ENCODE measurements around the gene MANF. TPM values are rescaled to one million over a fixed set of nuclear protein-coding genes. Genes with fewer than 3 reads are reported as not detected.

Gene MANF
- total and polyA plus RNA-seq, 9 donors = 60.8 to 93.1 (median 71.2) TPM

DNA sequence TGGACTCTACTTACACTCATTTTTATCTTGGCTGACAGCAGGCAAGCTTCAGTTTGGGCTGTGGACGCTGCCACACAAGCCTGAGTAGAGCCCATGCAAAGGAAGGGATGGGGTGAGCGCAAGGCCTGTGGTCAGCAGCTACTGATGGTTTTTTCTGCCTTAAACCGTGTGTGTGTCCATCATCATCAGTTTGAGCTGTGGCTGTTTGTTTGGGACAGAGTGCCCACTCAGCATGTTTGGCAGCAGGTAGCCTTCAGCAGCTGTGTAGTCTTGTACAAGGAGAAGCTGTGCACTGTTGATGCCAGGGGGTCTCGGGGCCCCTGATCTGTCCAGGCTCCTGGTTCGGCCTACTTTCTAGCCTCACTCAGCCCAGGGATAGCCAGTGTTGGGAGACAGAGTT is 9.4 kb downstream of the MANF start:
- no peak for DNase-seq
- peaks cover 6% of the 10 kb centered on the region for H3K9me3 ChIP-seq (replicated peaks; ENCODE audit: control insufficient read depth, low read depth, low read length)
- H3K27me3 ChIP-seq (ENCODE audit: control insufficient read depth, insufficient read depth, low read length) = no peaks in the 10 kb centered on the region
- peaks cover 70% of the 10 kb centered on the region for H3K36me3 ChIP-seq (ENCODE audit: control insufficient read depth, insufficient read depth, low read length)
- peaks cover 31% of the 10 kb centered on the region for H3K4me1 ChIP-seq (ENCODE audit: control insufficient read depth, insufficient read depth, low read length)
- no peak overlapping the region for H3K27ac ChIP-seq (ENCODE audit: low read length)
- H3K4me3 ChIP-seq (ENCODE audit: low read length) = no peak overlapping the region
- 93% methylated on average over 3 of the region's 5 CpGs for WGBS (ENCODE audit: insufficient coverage)

DNA sequence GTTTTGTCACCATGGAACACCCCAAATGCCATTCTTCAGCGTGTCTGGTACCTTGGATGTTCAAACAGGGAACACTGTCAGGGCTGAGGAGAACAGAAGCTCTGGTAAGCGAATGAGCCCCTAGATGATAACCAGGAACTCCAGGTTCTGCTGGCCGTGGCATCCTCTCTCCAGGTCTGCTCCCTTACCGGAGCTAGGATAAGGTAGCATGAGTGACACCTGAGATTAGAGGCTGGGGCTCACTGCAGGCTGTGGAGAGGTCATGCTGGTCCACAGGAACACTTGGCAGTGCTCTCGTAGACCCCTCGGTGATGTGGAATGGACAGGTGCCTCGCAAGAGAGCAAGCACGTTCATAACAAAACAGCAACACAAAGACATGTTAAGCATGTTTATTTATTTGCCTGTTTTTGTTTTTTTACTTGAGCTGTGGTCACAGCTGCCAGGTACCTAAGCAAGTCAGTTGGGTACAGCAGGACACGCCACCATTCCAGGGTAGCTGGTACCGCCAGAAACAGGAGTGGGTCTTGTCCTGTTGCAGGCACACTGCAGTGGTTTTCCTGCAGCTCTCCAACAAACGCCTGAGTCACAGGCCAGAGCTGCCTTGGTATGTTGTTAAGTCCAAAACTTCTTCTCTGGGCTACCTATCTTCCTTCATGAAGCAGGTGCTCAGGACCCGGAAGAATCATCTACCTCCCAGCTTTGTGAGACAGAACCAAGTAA is 10.6 kb downstream of the MANF start:
- 77% methylated on average over 8 of the region's 12 CpGs for WGBS (ENCODE audit: insufficient coverage)
- Histone ChIP-seq H3K36me3 (ENCODE audit: control insufficient read depth, insufficient read depth, low read length) (peaks cover 74% of the 10 kb centered on the region), H3K4me3 (ENCODE audit: low read length) (no peak overlapping the region), H3K4me1 (ENCODE audit: control insufficient read depth, insufficient read depth, low read length) (peaks cover 23% of the 10 kb centered on the region), H3K9me3 (replicated peaks; ENCODE audit: control insufficient read depth, low read depth, low read length) (peaks cover 6% of the 10 kb centered on the region), H3K27me3 (ENCODE audit: control insufficient read depth, insufficient read depth, low read length) (no peaks in the 10 kb centered on the region), H3K27ac (ENCODE audit: low read length) (no peak overlapping the region)
- no peak for DNase-seq

DNA sequence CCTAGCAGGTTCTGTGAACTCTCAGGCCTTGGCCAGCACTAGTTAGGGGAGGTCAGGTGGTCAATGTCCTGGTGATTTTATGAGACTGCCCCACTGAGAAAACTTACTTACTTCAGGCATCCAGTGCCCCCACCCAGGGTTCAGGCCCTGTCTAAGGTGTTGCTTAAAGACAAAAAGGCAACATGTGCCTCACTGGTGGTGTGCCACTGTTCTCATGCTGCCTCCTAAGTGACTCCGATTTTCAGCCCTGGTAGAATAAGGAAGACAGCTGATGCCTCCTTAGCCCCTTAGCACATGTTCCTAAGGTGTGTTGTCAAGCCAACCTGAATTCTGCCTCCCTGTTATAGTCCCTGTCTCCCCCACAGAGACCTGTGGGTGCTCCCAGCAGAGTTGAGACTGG is 11.3 kb downstream of the MANF start:
- peaks cover 74% of the 10 kb centered on the region for H3K36me3 ChIP-seq (ENCODE audit: control insufficient read depth, insufficient read depth, low read length)
- H3K4me1 ChIP-seq (ENCODE audit: control insufficient read depth, insufficient read depth, low read length) = peaks cover 22% of the 10 kb centered on the region

DNA sequence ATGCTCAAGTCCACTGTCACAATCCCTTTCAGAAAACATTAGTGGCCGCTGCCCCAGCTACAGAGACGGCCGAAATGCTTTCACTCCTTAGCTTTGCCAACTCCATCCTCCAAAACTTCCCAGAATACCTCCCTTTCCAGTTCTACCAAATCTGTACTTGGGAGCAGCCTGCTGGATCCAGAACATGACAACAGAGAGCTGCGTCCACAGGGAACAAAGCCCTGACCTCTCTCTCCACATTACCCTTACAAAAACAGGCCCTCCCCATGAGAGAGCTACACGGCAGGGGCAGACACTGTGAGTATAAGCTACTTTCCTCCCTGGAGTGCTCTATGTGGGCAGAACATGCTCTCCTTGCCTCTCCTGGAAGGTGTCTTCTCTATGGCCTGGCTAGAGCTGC is 12.3 kb downstream of the MANF start:
- peaks cover 6% of the 10 kb centered on the region for H3K9me3 ChIP-seq (replicated peaks; ENCODE audit: control insufficient read depth, low read depth, low read length)
- WGBS (ENCODE audit: insufficient coverage) = 47% methylated on average over 3 of the region's 5 CpGs
- H3K36me3 ChIP-seq (ENCODE audit: control insufficient read depth, insufficient read depth, low read length) = peaks cover 73% of the 10 kb centered on the region
- no peak for DNase-seq
- H3K4me3 ChIP-seq (ENCODE audit: low read length) = no peak overlapping the region
- peaks cover 18% of the 10 kb centered on the region for H3K4me1 ChIP-seq (ENCODE audit: control insufficient read depth, insufficient read depth, low read length)
- no peak overlapping the region for H3K27ac ChIP-seq (ENCODE audit: low read length)
- H3K27me3 ChIP-seq (ENCODE audit: control insufficient read depth, insufficient read depth, low read length) = no peaks in the 10 kb centered on the region

More for the DNA sequence above, 11.3 kb downstream of the MANF start:
- DNase-seq = no peak
- H3K27me3 ChIP-seq (ENCODE audit: control insufficient read depth, insufficient read depth, low read length) = no peaks in the 10 kb centered on the region
- H3K27ac ChIP-seq (ENCODE audit: low read length) = no peak overlapping the region
- H3K4me3 ChIP-seq (ENCODE audit: low read length) = no peak overlapping the region
- WGBS (ENCODE audit: insufficient coverage) = 80% methylated on average over 1 of the region's 1 CpG
- H3K9me3 ChIP-seq (replicated peaks; ENCODE audit: control insufficient read depth, low read depth, low read length) = peaks cover 6% of the 10 kb centered on the region

DNA sequence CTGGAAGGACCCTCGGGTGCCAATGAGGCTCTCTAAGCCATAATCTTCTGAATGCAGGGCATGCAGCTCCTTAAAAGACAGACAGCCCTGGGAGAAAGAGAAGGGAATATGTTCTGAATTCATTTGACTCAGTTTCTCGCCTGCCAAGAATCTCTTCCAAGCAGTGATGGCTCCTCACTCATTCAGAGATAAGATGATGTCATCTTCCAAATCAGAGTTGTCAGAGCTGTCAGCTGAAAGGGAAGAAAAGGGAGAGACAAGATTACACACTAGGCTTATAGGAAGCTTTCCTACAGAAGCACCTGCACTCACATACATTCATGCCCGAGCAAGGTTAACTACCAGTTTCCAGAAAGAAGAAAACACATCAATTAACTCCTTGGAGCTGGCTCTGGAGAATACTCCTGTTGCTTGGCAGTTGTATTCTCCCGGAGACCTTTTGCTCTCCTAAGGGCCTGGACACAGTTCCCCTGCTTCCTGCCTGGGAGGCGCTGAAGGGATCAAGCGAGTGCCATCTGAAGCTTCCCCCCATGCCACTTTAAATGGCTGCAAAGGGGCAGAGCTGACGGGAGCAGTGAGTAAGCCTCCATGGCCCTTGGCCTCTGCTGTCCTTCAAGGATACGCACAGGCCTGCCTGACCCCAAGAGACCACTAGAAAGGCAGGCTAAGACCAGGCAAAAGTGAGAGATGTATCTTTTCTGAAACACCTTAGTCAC is 13.7 kb downstream of the MANF start:
- H3K36me3 ChIP-seq (ENCODE audit: control insufficient read depth, insufficient read depth, low read length) = peaks cover 69% of the 10 kb centered on the region

DNA sequence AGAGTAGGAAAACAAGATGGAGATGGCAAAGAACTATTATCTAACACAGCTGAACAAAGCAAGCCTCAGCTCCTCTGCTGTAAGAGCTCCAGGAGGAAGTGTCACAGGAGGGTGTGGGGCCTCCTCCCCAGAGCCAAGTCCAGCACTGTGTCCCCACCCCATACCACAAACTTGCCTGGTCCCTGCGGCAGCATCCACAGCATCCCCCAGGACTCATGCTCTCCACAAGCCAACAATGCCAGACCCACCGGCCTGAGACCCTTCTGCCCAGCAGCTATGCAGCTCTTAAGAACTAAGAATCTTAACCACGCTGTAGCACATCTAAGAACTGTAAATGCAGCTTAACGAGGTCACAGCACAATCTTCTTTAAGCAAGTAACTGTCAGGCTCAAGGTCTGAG is 15.1 kb downstream of the MANF start:
- WGBS (ENCODE audit: insufficient coverage) = 91% methylated on average over 4 of the region's 4 CpGs
- H3K36me3 ChIP-seq (ENCODE audit: control insufficient read depth, insufficient read depth, low read length) = peaks cover 64% of the 10 kb centered on the region
- H3K4me1 ChIP-seq (ENCODE audit: control insufficient read depth, insufficient read depth, low read length) = peaks cover 4% of the 10 kb centered on the region
- H3K27ac ChIP-seq (ENCODE audit: low read length) = no peak overlapping the region
- no peak for DNase-seq
- H3K9me3 ChIP-seq (replicated peaks; ENCODE audit: control insufficient read depth, low read depth, low read length) = no peaks in the 10 kb centered on the region
- no peak overlapping the region for H3K4me3 ChIP-seq (ENCODE audit: low read length)
- no peaks in the 10 kb centered on the region for H3K27me3 ChIP-seq (ENCODE audit: control insufficient read depth, insufficient read depth, low read length)

More for the DNA sequence above, 13.7 kb downstream of the MANF start:
- Histone ChIP-seq H3K27me3 (ENCODE audit: control insufficient read depth, insufficient read depth, low read length) (no peaks in the 10 kb centered on the region), H3K9me3 (replicated peaks; ENCODE audit: control insufficient read depth, low read depth, low read length) (no peaks in the 10 kb centered on the region), H3K4me1 (ENCODE audit: control insufficient read depth, insufficient read depth, low read length) (peaks cover 7% of the 10 kb centered on the region), H3K4me3 (ENCODE audit: low read length) (no peak overlapping the region), H3K27ac (ENCODE audit: low read length) (no peak overlapping the region)
- WGBS (ENCODE audit: insufficient coverage) = 68% methylated on average over 6 of the region's 8 CpGs
- DNase-seq = no peak

DNA sequence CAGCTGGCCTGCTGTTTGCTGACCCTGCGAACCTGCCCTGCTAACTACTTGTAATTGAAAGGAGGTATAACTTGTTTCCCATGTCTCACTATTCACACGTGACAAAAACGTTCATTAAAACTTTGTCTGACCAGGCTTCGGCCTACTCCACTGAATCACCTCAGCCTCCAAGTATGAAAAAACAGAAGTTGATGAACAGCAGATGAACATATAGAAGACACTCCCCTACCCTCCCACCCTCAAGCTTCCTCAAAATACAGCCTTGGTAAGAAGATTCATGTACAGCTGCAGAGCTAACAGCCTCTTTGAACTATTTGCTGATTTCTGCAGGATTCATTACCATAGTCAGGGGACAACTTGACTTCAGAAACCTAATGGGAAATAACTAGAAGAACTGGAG is 16.6 kb downstream of the MANF start:
- no peak overlapping the region for H3K27ac ChIP-seq (ENCODE audit: low read length)
- no peaks in the 10 kb centered on the region for H3K4me1 ChIP-seq (ENCODE audit: control insufficient read depth, insufficient read depth, low read length)
- H3K27me3 ChIP-seq (ENCODE audit: control insufficient read depth, insufficient read depth, low read length) = no peaks in the 10 kb centered on the region
- H3K4me3 ChIP-seq (ENCODE audit: low read length) = no peak overlapping the region
- H3K36me3 ChIP-seq (ENCODE audit: control insufficient read depth, insufficient read depth, low read length) = peaks cover 52% of the 10 kb centered on the region
- peak; percentile 66 for DNase-seq
- WGBS (ENCODE audit: insufficient coverage) = 100% methylated on average over 2 of the region's 4 CpGs
- H3K9me3 ChIP-seq (replicated peaks; ENCODE audit: control insufficient read depth, low read depth, low read length) = no peaks in the 10 kb centered on the region

DNA sequence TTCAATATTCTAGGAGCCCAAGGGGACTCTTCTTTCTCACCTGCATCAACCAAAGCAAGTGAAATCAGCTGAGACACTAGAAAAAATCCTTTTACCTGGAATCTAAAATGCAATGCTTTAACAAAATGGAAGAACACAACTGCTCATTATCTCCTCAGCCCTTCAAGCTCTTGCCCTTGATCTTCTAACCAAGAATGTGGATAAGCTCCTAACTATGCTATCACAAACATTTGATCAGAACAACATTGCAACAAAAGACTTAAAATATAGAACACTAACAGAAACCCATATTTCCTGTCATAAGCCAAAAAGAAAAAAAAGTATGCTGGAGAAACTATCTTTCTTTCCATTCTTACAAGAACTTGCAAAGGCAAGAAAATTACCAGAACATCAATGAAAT is 18.6 kb downstream of the MANF start:
- peaks cover 42% of the 10 kb centered on the region for H3K36me3 ChIP-seq (ENCODE audit: control insufficient read depth, insufficient read depth, low read length)

DNA sequence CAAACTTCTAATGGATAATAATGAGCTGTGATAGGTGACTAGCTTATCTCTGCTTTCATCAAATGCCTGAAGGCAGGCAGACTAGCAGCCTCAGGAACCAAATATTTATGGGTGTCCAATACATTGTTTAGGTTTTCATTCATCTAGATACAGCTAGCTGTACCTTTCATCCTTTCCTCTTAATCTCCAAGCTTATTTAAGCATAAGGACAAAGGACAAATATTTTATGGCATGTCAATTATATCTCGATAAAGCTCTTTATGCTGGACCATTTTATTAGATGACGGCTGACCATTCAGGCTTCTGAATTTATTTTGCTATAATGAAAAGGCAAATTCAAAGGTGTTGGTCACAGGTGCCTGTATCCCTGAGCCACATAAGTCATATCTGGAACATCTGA is 22.9 kb downstream of the MANF start:
- Histone ChIP-seq H3K4me3 (ENCODE audit: low read length) (no peak overlapping the region), H3K9me3 (replicated peaks; ENCODE audit: control insufficient read depth, low read depth, low read length) (no peaks in the 10 kb centered on the region), H3K27ac (ENCODE audit: low read length) (no peak overlapping the region), H3K36me3 (ENCODE audit: control insufficient read depth, insufficient read depth, low read length) (peaks cover 38% of the 10 kb centered on the region), H3K27me3 (ENCODE audit: control insufficient read depth, insufficient read depth, low read length) (no peaks in the 10 kb centered on the region), H3K4me1 (ENCODE audit: control insufficient read depth, insufficient read depth, low read length) (no peaks in the 10 kb centered on the region)
- WGBS (ENCODE audit: insufficient coverage) = 100% methylated on average over 2 of the region's 2 CpGs
- no peak for DNase-seq

More for the DNA sequence above, 18.6 kb downstream of the MANF start:
- Histone ChIP-seq H3K4me1 (ENCODE audit: control insufficient read depth, insufficient read depth, low read length) (no peaks in the 10 kb centered on the region), H3K27ac (ENCODE audit: low read length) (no peak overlapping the region), H3K4me3 (ENCODE audit: low read length) (no peak overlapping the region), H3K9me3 (replicated peaks; ENCODE audit: control insufficient read depth, low read depth, low read length) (no peaks in the 10 kb centered on the region), H3K27me3 (ENCODE audit: control insufficient read depth, insufficient read depth, low read length) (no peaks in the 10 kb centered on the region)
- no peak for DNase-seq

DNA sequence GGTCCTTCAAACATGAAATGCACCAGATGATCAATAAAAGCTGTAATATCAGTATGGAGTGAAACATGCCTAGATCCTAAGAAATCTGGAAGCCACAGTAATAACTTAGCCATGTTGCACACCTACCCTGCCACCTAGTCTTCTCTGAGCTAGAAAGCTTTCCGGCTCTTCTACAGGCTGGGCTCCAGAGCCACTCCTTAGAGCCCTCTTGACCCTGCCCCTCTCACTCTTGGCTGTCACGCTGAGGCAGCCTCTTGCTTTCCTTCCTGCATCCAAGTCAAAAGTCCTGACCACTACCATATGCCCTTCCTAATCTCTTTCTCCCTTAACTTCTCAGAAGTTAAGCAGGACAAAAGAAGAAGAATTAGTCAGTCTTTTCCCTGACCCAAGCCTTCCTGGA is 23.7 kb downstream of the MANF start:
- no peak overlapping the region for H3K27ac ChIP-seq (ENCODE audit: low read length)
- H3K9me3 ChIP-seq (replicated peaks; ENCODE audit: control insufficient read depth, low read depth, low read length) = no peaks in the 10 kb centered on the region
- DNase-seq = no peak
- H3K27me3 ChIP-seq (ENCODE audit: control insufficient read depth, insufficient read depth, low read length) = no peaks in the 10 kb centered on the region
- peaks cover 34% of the 10 kb centered on the region for H3K36me3 ChIP-seq (ENCODE audit: control insufficient read depth, insufficient read depth, low read length)
- 67% methylated on average over 2 of the region's 2 CpGs for WGBS (ENCODE audit: insufficient coverage)
- no peak overlapping the region for H3K4me3 ChIP-seq (ENCODE audit: low read length)
- H3K4me1 ChIP-seq (ENCODE audit: control insufficient read depth, insufficient read depth, low read length) = no peaks in the 10 kb centered on the region
